WTC11 (cell line): ENCODE data around the gene GPR18. TPM values are rescaled to one million over a fixed set of nuclear protein-coding genes. Genes with fewer than 3 reads are reported as not detected.
"Not testable (repeated sequence)": the region's sequence is repeated elsewhere in the genome, so short reads cannot be mapped to it uniquely, and the experiment has no call there.

Experiments used
- ATAC-seq: fragments of 200-7000 bp; cut with Tn5 transposase; 2 replicates; pipeline ENCODE4 v1.10.0; 2021; ENCODE audit warnings: mild to moderate bottlenecking, moderate library complexity
- CTCF ChIA-PET: fragments of 300-600 bp; sonication (Branson Sonifier 250); formaldehyde crosslinking; loops from one replicate; lab custom pipeline; 2021; ENCODE audit warnings: antibody characterized with exemption; lab: Charles Lee
- POLR2A ChIA-PET: fragments of 350-600 bp; sonication (Branson Sonifier 250); formaldehyde crosslinking; loops from one replicate; lab custom pipeline; 2021; ENCODE audit warnings: antibody characterized with exemption; lab: Charles Lee
- DNase-seq: peaks from one replicate; pipeline ENCODE4 v3.0.0; 2021; ENCODE audit warnings: low spot score
- H3K27ac Mint-ChIP-seq: 2 replicates; pipeline ENCODE4 v1.8.0; 2021; ENCODE audit warnings: mixed read lengths
- H3K27me3 Mint-ChIP-seq: 2 replicates; pipeline ENCODE4 v1.8.0; 2021; ENCODE audit warnings: low read depth, mild to moderate bottlenecking, moderate library complexity, mixed read lengths
- H3K36me3 Mint-ChIP-seq: 2 replicates; pipeline ENCODE4 v1.8.0; 2021; ENCODE audit warnings: mixed read lengths
- H3K4me1 Mint-ChIP-seq: 2 replicates; pipeline ENCODE4 v1.8.0; 2022; ENCODE audit warnings: mixed read lengths
- H3K4me3 Mint-ChIP-seq: 2 replicates; pipeline ENCODE4 v1.8.0; 2021; ENCODE audit warnings: mild to moderate bottlenecking, moderate library complexity, mixed read lengths
- H3K9me3 Mint-ChIP-seq: 2 replicates; pipeline ENCODE4 v1.8.0; 2021; ENCODE audit warnings: mixed read lengths
- ELF4 ChIP-seq: sonication (generic); formaldehyde crosslinking; IDR thresholded peaks from 2 replicates; pipeline ENCODE4 v1.8.1; 2022; ENCODE audit warnings: low read depth, mild to moderate bottlenecking, moderate library complexity, missing genetic modification reagents
- ERG ChIP-seq: fragments of 250-450 bp; sonication (Bioruptor Pico); IDR thresholded peaks from 2 replicates; pipeline ENCODE4 v1.8.0; 2021; ENCODE audit warnings: mild to moderate bottlenecking
- ESRRA ChIP-seq: sonication (generic); formaldehyde crosslinking; IDR thresholded peaks from 2 replicates; pipeline ENCODE4 v1.8.1; 2022; ENCODE audit warnings: mild to moderate bottlenecking, missing genetic modification reagents, borderline replicate concordance
- FOXP4 ChIP-seq: sonication (generic); formaldehyde crosslinking; IDR thresholded peaks from 2 replicates; pipeline ENCODE4 v1.8.0; 2022; ENCODE audit warnings: mild to moderate bottlenecking, missing genetic modification reagents
- GRHL2 ChIP-seq: fragments of 250-450 bp; sonication (Bioruptor Pico); IDR thresholded peaks from 2 replicates; pipeline ENCODE4 v1.8.0; 2022; ENCODE audit warnings: mild to moderate bottlenecking, moderate library complexity; ENCODE audit not compliant: insufficient replicate concordance, severe bottlenecking
- GTF2I ChIP-seq: fragments of 250-450 bp; sonication (Bioruptor Pico); conservative IDR thresholded peaks from 2 replicates; pipeline ENCODE4 v1.4.0; 2021; ENCODE audit warnings: mild to moderate bottlenecking
- HMGXB4 ChIP-seq: sonication (generic); formaldehyde crosslinking; IDR thresholded peaks from 2 replicates; pipeline ENCODE4 v1.8.1; 2023; ENCODE audit warnings: mild to moderate bottlenecking, moderate library complexity, missing genetic modification reagents
- MAX ChIP-seq: sonication (generic); formaldehyde crosslinking; IDR thresholded peaks from 2 replicates; pipeline ENCODE4 v1.8.0; 2022; ENCODE audit warnings: mild to moderate bottlenecking, missing genetic modification reagents
- NFATC4 ChIP-seq: fragments of 250-450 bp; sonication (Bioruptor Pico); IDR thresholded peaks from 2 replicates; pipeline ENCODE4 v1.9.0; 2021; ENCODE audit warnings: mild to moderate bottlenecking
- NFYB ChIP-seq: sonication (generic); formaldehyde crosslinking; conservative IDR thresholded peaks from 2 replicates; pipeline ENCODE4 v1.8.0; 2022; ENCODE audit warnings: low read depth, missing genetic modification reagents
- NR2C2 ChIP-seq: sonication (generic); formaldehyde crosslinking; IDR thresholded peaks from 2 replicates; pipeline ENCODE4 v1.8.0; 2022; ENCODE audit warnings: mild to moderate bottlenecking, missing genetic modification reagents
- USF2 ChIP-seq: sonication (generic); formaldehyde crosslinking; IDR thresholded peaks from 2 replicates; pipeline ENCODE4 v1.8.1; 2023; ENCODE audit warnings: mild to moderate bottlenecking, missing genetic modification reagents, moderate library complexity
- ZMAT4 ChIP-seq: fragments of 250-450 bp; sonication (Bioruptor Pico); IDR thresholded peaks from 2 replicates; pipeline ENCODE4 v1.9.0; 2021; ENCODE audit warnings: mild to moderate bottlenecking
- ZNF121 ChIP-seq: sonication (generic); formaldehyde crosslinking; IDR thresholded peaks from 2 replicates; pipeline ENCODE4 v1.8.0; 2023; ENCODE audit warnings: missing genetic modification reagents
- ZNF423 ChIP-seq: fragments of 250-450 bp; sonication (Bioruptor Pico); IDR thresholded peaks from 2 replicates; pipeline ENCODE4 v2.1.2; 2022; ENCODE audit warnings: mild to moderate bottlenecking, moderate library complexity
- ZSCAN18 ChIP-seq: fragments of 250-450 bp; sonication (Bioruptor Pico); IDR thresholded peaks from 2 replicates; pipeline ENCODE4 v2.1.2; 2022; ENCODE audit warnings: mild to moderate bottlenecking, moderate library complexity
- total RNA-seq: library from RNA; stranded (reverse); gene quantifications from 3 replicates; pipeline ENCODE4 v1.2.3, GENCODE V29; 2021

Gene GPR18
- total RNA-seq, 1 experiment from 2014 or later: 0.09 TPM

- Mint-ChIP-seq H3K27me3 (no peaks in the 10 kb centered on the region), H3K4me1 (peaks cover 15% of the 10 kb centered on the region), H3K4me3 (no peak overlapping the region), H3K9me3 (peaks cover 7% of the 10 kb centered on the region), H3K36me3 (peaks cover 27% of the 10 kb centered on the region), H3K27ac (peak overlapping the region; percentile 8)
- CTCF ChIA-PET: interaction anchor here (0.6 to 1.7 kb wide), 4 partner anchors 8 to 222 kb away, joined by 3 to 6 read pairs (median 4); no protein-coding TSS in a partner anchor
- POLR2A ChIA-PET: no interaction called here
- DNase-seq (no peak), ATAC-seq (no peak)
- TF ChIP-seq ELF4 (CRISPR knock-in tag) (no peak), HMGXB4 (CRISPR knock-in tag) (no peak), GRHL2 (CRISPR knock-in tag) (no peak), NR2C2 (CRISPR knock-in tag) (no peak), MAX (CRISPR knock-in tag) (no peak), ERG (CRISPR knock-in tag) (no peak), NFYB (CRISPR knock-in tag) (no peak), ZSCAN18 (CRISPR knock-in tag) (no peak), ESRRA (no peak), NFATC4 (CRISPR knock-in tag) (no peak), GTF2I (CRISPR knock-in tag) (no peak), USF2 (CRISPR knock-in tag) (no peak), ZMAT4 (no peak), ZNF121 (CRISPR knock-in tag) (no peak), ZNF423 (CRISPR knock-in tag) (no peak), FOXP4 (CRISPR knock-in tag) (no peak)
These were observed 7.0 kb downstream of the GPR18 start for GRCh38 chr13:99250982-99251825.

- POLR2A ChIA-PET, H3K9me3 Mint-ChIP-seq, ATAC-seq, CTCF ChIA-PET, H3K27me3 Mint-ChIP-seq, H3K4me3 Mint-ChIP-seq, DNase-seq: not testable (repeated sequence)
- Mint-ChIP-seq H3K4me1 (peaks cover 15% of the 10 kb centered on the region), H3K27ac (0 out of 2 replicates have a peak overlapping the region, but pooled peaks have one; percentile 41), H3K36me3 (peaks cover 34% of the 10 kb centered on the region)
These were observed 8.6 kb downstream of the GPR18 start for GRCh38 chr13:99249606-99250005.

- DNase-seq, CTCF ChIA-PET, H3K9me3 Mint-ChIP-seq, H3K4me3 Mint-ChIP-seq, H3K27me3 Mint-ChIP-seq, ATAC-seq, POLR2A ChIA-PET, H3K27ac Mint-ChIP-seq: not testable (repeated sequence)
- Mint-ChIP-seq H3K4me1 (peaks cover 15% of the 10 kb centered on the region), H3K36me3 (peaks cover 34% of the 10 kb centered on the region)
These were observed 9.0 kb downstream of the GPR18 start for GRCh38 chr13:99249178-99249577.
